Measurements from ENCODE around the gene FGD5.

FGD5 gene

GRCh38 chr3:14810070-14810791, 8.5 kb upstream of the FGD5 start:
- H3K4me3 ChIP-seq (ENCODE audit: insufficient read depth in 1 of 2, low read depth in 1 of 2, low read length in 2 of 2) = peak overlapping the region in 1 of 2 experiments; percentile 65
- no peak overlapping the region for H2AFZ ChIP-seq (ENCODE audit: low read depth, low read length)
- peaks cover 2% of the 10 kb centered on the region for H3K4me1 ChIP-seq (ENCODE audit: control insufficient read depth, insufficient read depth, low read depth, low read length)
- H3K23ac ChIP-seq (ENCODE audit: low read length in 2 of 2) = no peak overlapping the region
- H3K4ac ChIP-seq (ENCODE audit: low read depth in 1 of 2, low read length in 2 of 2) = no peak overlapping the region
- no peaks in the 10 kb centered on the region for H3K9me3 ChIP-seq (ENCODE audit: control insufficient read depth, low read length)
- no peak overlapping the region for H4K8ac ChIP-seq (ENCODE audit: low read length)
- no peak overlapping the region for H2AK5ac ChIP-seq (ENCODE audit: low read length, severe bottlenecking)
- no peak overlapping the region for H3K27ac ChIP-seq (ENCODE audit: low read length, poor library complexity, severe bottlenecking)
- no peak overlapping the region for H4K91ac ChIP-seq (ENCODE audit: low read length)
- no peak overlapping the region for H3K18ac ChIP-seq (ENCODE audit: low read depth in 1 of 2, low read length in 2 of 2)
- H3K27me3 ChIP-seq (ENCODE audit: control insufficient read depth in 1 of 2, insufficient read depth in 1 of 2, low read length in 2 of 2) = peaks cover 70 to 83% of the 10 kb centered on the region in 2 experiments
- no peak overlapping the region for H3K14ac ChIP-seq (ENCODE audit: low read length in 2 of 2)
- no peak overlapping the region for H3K4me2 ChIP-seq (ENCODE audit: low read length, poor library complexity, severe bottlenecking)
- no peaks in the 10 kb centered on the region for H3K79me1 ChIP-seq (replicated peaks; ENCODE audit: low read length, poor library complexity, severe bottlenecking)
- H2BK12ac ChIP-seq (ENCODE audit: low read length in 2 of 2) = no peak overlapping the region
- no peak overlapping the region for H2BK15ac ChIP-seq (ENCODE audit: low read depth, poor library complexity, severe bottlenecking)
- 2% methylated on average over 44 of the region's 85 CpGs for WGBS
- H3K9ac ChIP-seq (ENCODE audit: low read length) = no peak overlapping the region
- no peak overlapping the region for H2BK120ac ChIP-seq (ENCODE audit: low read depth, low read length)
- H2BK5ac ChIP-seq (ENCODE audit: low read depth, low read length, poor library complexity, severe bottlenecking) = no peak overlapping the region
- DNase-seq = no peak
- no peaks in the 10 kb centered on the region for H3K36me3 ChIP-seq (ENCODE audit: control insufficient read depth in 1 of 2, insufficient read depth in 2 of 2, low read depth in 1 of 2, low read length in 2 of 2)

GRCh38 chr3:14810801-14811661, 7.7 kb upstream of the FGD5 start:
- H2AK5ac ChIP-seq (ENCODE audit: low read length, severe bottlenecking) = no peak overlapping the region
- H2BK15ac ChIP-seq (ENCODE audit: low read depth, poor library complexity, severe bottlenecking) = no peak overlapping the region
- peak overlapping the region; percentile 43 for H3K9ac ChIP-seq (ENCODE audit: low read length)

DNA sequence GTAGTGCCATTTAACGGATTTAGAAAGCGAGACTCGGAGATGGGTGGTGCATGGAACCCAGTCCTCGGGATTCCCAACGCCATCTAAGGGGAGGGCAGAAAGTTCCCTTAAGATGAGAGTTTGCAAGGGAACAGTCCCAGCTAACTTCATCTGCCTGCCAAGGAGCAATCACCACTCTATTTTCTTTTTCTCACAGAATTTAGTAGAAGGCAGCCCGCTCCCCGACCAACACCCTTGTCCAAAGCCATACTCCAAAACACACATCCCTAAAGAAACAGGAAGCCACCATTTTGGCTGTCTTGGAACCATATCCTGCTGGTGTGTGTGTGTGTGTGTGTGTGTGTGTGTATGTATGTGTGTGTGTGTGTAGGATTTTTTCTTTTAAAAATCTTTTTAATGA, 7.1 kb upstream of the FGD5 start:
- peak overlapping the region; percentile 43 for H3K9ac ChIP-seq (ENCODE audit: low read length)
- H2BK12ac ChIP-seq (ENCODE audit: low read length in 2 of 2) = no peak overlapping the region
- peaks cover 2% of the 10 kb centered on the region for H3K4me1 ChIP-seq (ENCODE audit: control insufficient read depth, insufficient read depth, low read depth, low read length)
- H3K9me3 ChIP-seq (ENCODE audit: control insufficient read depth, low read length) = no peaks in the 10 kb centered on the region
- no peak overlapping the region for H2BK5ac ChIP-seq (ENCODE audit: low read depth, low read length, poor library complexity, severe bottlenecking)
- peak overlapping the region in 1 of 2 experiments; percentile 69 for H3K4me3 ChIP-seq (ENCODE audit: insufficient read depth in 1 of 2, low read depth in 1 of 2, low read length in 2 of 2)
- H3K79me1 ChIP-seq (replicated peaks; ENCODE audit: low read length, poor library complexity, severe bottlenecking) = no peaks in the 10 kb centered on the region
- H3K27ac ChIP-seq (ENCODE audit: low read length, poor library complexity, severe bottlenecking) = no peak overlapping the region
- H4K91ac ChIP-seq (ENCODE audit: low read length) = no peak overlapping the region
- H3K23ac ChIP-seq (ENCODE audit: low read length in 2 of 2) = no peak overlapping the region
- no peak overlapping the region for H2BK120ac ChIP-seq (ENCODE audit: low read depth, low read length)
- no peak for DNase-seq
- no peak overlapping the region for H3K4ac ChIP-seq (ENCODE audit: low read depth in 1 of 2, low read length in 2 of 2)
- no peaks in the 10 kb centered on the region for H3K36me3 ChIP-seq (ENCODE audit: control insufficient read depth in 1 of 2, insufficient read depth in 2 of 2, low read depth in 1 of 2, low read length in 2 of 2)
- no peak overlapping the region for H2BK15ac ChIP-seq (ENCODE audit: low read depth, poor library complexity, severe bottlenecking)
- H4K8ac ChIP-seq (ENCODE audit: low read length) = no peak overlapping the region
- no peak overlapping the region for H3K4me2 ChIP-seq (ENCODE audit: low read length, poor library complexity, severe bottlenecking)
- no peak overlapping the region for H2AK5ac ChIP-seq (ENCODE audit: low read length, severe bottlenecking)
- H3K18ac ChIP-seq (ENCODE audit: low read depth in 1 of 2, low read length in 2 of 2) = no peak overlapping the region
- WGBS = 41% methylated on average over 3 of the region's 7 CpGs
- no peak overlapping the region for H2AFZ ChIP-seq (ENCODE audit: low read depth, low read length)
- no peak overlapping the region for H3K14ac ChIP-seq (ENCODE audit: low read length in 2 of 2)
- H3K27me3 ChIP-seq (ENCODE audit: control insufficient read depth in 1 of 2, insufficient read depth in 1 of 2, low read length in 2 of 2) = peaks cover 64 to 85% of the 10 kb centered on the region in 2 experiments

More at GRCh38 chr3:14810801-14811661, 7.7 kb upstream of the FGD5 start:
- Histone ChIP-seq H2BK5ac (ENCODE audit: low read depth, low read length, poor library complexity, severe bottlenecking) (no peak overlapping the region), H3K14ac (ENCODE audit: low read length in 2 of 2) (no peak overlapping the region), H3K4me3 (ENCODE audit: insufficient read depth in 1 of 2, low read depth in 1 of 2, low read length in 2 of 2) (peak overlapping the region in 1 of 2 experiments; percentile 69), H3K4me2 (ENCODE audit: low read length, poor library complexity, severe bottlenecking) (no peak overlapping the region), H3K18ac (ENCODE audit: low read depth in 1 of 2, low read length in 2 of 2) (no peak overlapping the region), H3K36me3 (ENCODE audit: control insufficient read depth in 1 of 2, insufficient read depth in 2 of 2, low read depth in 1 of 2, low read length in 2 of 2) (no peaks in the 10 kb centered on the region), H3K79me1 (replicated peaks; ENCODE audit: low read length, poor library complexity, severe bottlenecking) (no peaks in the 10 kb centered on the region), H3K23ac (ENCODE audit: low read length in 2 of 2) (no peak overlapping the region), H3K9me3 (ENCODE audit: control insufficient read depth, low read length) (no peaks in the 10 kb centered on the region), H3K4me1 (ENCODE audit: control insufficient read depth, insufficient read depth, low read depth, low read length) (peaks cover 2% of the 10 kb centered on the region), H2BK120ac (ENCODE audit: low read depth, low read length) (no peak overlapping the region), H2AFZ (ENCODE audit: low read depth, low read length) (no peak overlapping the region), H3K27ac (ENCODE audit: low read length, poor library complexity, severe bottlenecking) (no peak overlapping the region), H4K91ac (ENCODE audit: low read length) (no peak overlapping the region), H3K27me3 (ENCODE audit: control insufficient read depth in 1 of 2, insufficient read depth in 1 of 2, low read length in 2 of 2) (peaks cover 64 to 86% of the 10 kb centered on the region in 2 experiments), H4K8ac (ENCODE audit: low read length) (no peak overlapping the region), H2BK12ac (ENCODE audit: low read length in 2 of 2) (no peak overlapping the region), H3K4ac (ENCODE audit: low read depth in 1 of 2, low read length in 2 of 2) (no peak overlapping the region)
- DNase-seq = no peak
- 1% methylated on average over 67 of the region's 78 CpGs for WGBS

GRCh38 chr3:14812196-14812790, 6.5 kb upstream of the FGD5 start:
- no peak overlapping the region for H3K4me3 ChIP-seq (ENCODE audit: insufficient read depth in 1 of 2, low read depth in 1 of 2, low read length in 2 of 2)
- no peak overlapping the region for H4K8ac ChIP-seq (ENCODE audit: low read length)
- no peak overlapping the region for H4K91ac ChIP-seq (ENCODE audit: low read length)
- no peak overlapping the region for H3K14ac ChIP-seq (ENCODE audit: low read length in 2 of 2)
- WGBS = 83% methylated on average over 8 of the region's 9 CpGs
- H2BK5ac ChIP-seq (ENCODE audit: low read depth, low read length, poor library complexity, severe bottlenecking) = no peak overlapping the region
- H2AK5ac ChIP-seq (ENCODE audit: low read length, severe bottlenecking) = no peak overlapping the region
- no peak overlapping the region for H3K18ac ChIP-seq (ENCODE audit: low read depth in 1 of 2, low read length in 2 of 2)
- H2BK12ac ChIP-seq (ENCODE audit: low read length in 2 of 2) = no peak overlapping the region
- no peak overlapping the region for H3K4me2 ChIP-seq (ENCODE audit: low read length, poor library complexity, severe bottlenecking)
- H3K9ac ChIP-seq (ENCODE audit: low read length) = no peak overlapping the region
- no peak overlapping the region for H2BK15ac ChIP-seq (ENCODE audit: low read depth, poor library complexity, severe bottlenecking)
- no peaks in the 10 kb centered on the region for H3K36me3 ChIP-seq (ENCODE audit: control insufficient read depth in 1 of 2, insufficient read depth in 2 of 2, low read depth in 1 of 2, low read length in 2 of 2)
- H3K27me3 ChIP-seq (ENCODE audit: control insufficient read depth in 1 of 2, insufficient read depth in 1 of 2, low read length in 2 of 2) = peaks cover 58 to 79% of the 10 kb centered on the region in 2 experiments
- H3K23ac ChIP-seq (ENCODE audit: low read length in 2 of 2) = no peak overlapping the region
- H3K4ac ChIP-seq (ENCODE audit: low read depth in 1 of 2, low read length in 2 of 2) = no peak overlapping the region
- H3K4me1 ChIP-seq (ENCODE audit: control insufficient read depth, insufficient read depth, low read depth, low read length) = peaks cover 2% of the 10 kb centered on the region
- H2AFZ ChIP-seq (ENCODE audit: low read depth, low read length) = no peak overlapping the region
- H2BK120ac ChIP-seq (ENCODE audit: low read depth, low read length) = no peak overlapping the region
- H3K79me1 ChIP-seq (replicated peaks; ENCODE audit: low read length, poor library complexity, severe bottlenecking) = no peaks in the 10 kb centered on the region
- no peak for DNase-seq
- H3K27ac ChIP-seq (ENCODE audit: low read length, poor library complexity, severe bottlenecking) = no peak overlapping the region
- no peaks in the 10 kb centered on the region for H3K9me3 ChIP-seq (ENCODE audit: control insufficient read depth, low read length)
